ENCODE data around the gene DHX8.

The DHX8 gene

GRCh38 chr17:43574896-43575525, 91.2 kb downstream of the DHX8 start:
- TF ChIP-seq MAX (IDR thresholded peaks at IDR 0.05; ENCODE audit: low read depth, low read length), result no peak
- no peak for TF ChIP-seq CTCF (IDR thresholded peaks at IDR 0.05; ENCODE audit: low read depth, low read length)
- no peak for TF ChIP-seq POLR2A (IDR thresholded peaks at IDR 0.05; ENCODE audit: extremely low read depth, insufficient read length)
- TF ChIP-seq MYC (IDR thresholded peaks at IDR 0.05; ENCODE audit: low read depth, low read length), result no peak
- DNase-seq (ENCODE audit: low read depth), result no peak
- no peak overlapping the region for H3K4me3 ChIP-seq (ENCODE audit: low read depth, low read length)
